T-helper 22 cell (primary cell): ENCODE data around the gene TATDN2.
"Not testable (repeated sequence)": the region's sequence is repeated elsewhere in the genome, so short reads cannot be mapped to it uniquely, and the experiment has no call there.

ENCODE experiments used
- DNase-seq: peaks from one replicate; pipeline ENCODE4 v3.0.0-alpha.2; 2020; ENCODE audit warnings: low read depth

TATDN2 gene

GRCh38 chr3:10272476-10272875, 24.2 kb downstream of the TATDN2 start:
- not testable (repeated sequence) for DNase-seq

GRCh38 chr3:10272977-10273376, 24.7 kb downstream of the TATDN2 start:
- no peak for DNase-seq

GRCh38 chr3:10273702-10274305, 25.5 kb downstream of the TATDN2 start:
- no peak for DNase-seq

GRCh38 chr3:10274601-10275000, 26.3 kb downstream of the TATDN2 start:
- no peak for DNase-seq

DNA sequence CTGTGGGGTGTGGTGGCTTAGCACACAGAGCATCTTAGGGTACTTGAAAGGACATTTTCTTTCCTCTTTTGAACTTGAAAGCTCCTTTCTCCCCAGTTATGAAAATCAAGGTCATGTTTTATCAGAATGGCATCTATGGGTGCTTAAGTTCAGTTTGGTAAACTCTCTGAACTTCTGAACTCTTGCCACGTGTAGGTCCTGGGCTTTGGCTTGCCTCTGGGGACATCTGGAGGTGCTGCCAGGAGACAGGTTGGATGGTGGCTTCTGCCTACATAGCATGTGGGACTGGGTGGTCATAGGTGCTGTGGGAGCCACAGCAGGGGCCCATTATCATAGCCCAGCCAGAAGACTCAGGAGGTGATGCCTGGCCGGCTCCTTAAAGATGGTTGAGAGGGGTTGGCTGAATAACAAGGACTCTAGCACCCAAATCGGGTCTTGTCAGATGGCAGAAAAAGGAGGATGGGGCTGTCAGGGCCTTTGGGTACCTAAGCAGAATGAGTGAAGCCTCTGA, 28.9 kb downstream of the TATDN2 start:
- no peak for DNase-seq

DNA sequence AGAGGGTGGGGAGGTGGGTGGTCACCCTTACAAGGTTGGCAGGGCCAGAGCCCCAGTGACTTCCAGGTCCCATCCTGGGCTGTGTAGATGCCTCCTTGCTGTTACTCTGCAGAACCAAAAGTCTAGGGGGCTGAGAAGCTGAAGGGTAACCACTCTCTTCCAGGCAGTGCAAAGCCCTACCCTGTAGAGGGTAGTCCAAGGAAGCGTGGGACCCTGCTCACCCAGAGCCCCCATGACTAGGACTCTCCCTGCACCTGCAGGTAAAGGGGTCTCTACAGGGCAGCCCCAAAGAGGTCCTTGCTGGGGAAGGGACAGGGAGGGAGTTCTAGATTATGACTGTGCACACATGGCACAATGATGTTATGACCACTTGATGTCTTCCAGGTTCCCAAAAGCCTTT, 30.2 kb downstream of the TATDN2 start:
- no peak for DNase-seq

- no peak for DNase-seq
These were observed 31.3 kb downstream of the TATDN2 start for GRCh38 chr3:10279384-10280176.

GRCh38 chr3:10280177-10280529, 31.9 kb downstream of the TATDN2 start:
- DNase-seq, result no peak

DNA sequence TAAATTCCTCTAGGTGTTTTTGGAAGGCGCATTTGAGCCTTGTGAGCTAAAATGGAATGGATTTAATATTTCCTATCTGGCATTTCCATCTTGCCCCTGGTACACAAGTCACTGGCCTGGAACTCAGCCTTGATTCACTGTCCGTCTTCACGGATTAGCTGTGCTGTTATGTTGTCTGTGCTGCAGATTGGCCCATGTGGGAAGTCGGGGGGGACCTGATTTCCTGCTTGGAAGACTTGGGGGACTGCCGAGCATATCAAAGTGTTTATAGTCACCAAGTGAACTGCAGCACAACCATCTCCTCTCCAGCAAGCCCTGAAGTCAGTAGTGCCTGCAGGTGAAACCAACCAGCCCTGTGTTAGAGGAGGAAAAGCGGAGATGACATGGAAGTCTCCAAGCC, 32.3 kb downstream of the TATDN2 start:
- DNase-seq, result no peak

- DNase-seq, result no peak
These were observed 33.7 kb downstream of the TATDN2 start for GRCh38 chr3:10281951-10282350.

- no peak for DNase-seq
These were observed 35.4 kb downstream of the TATDN2 start for GRCh38 chr3:10283638-10284037.

GRCh38 chr3:10284496-10284895, 36.2 kb downstream of the TATDN2 start:
- peak; percentile 52 for DNase-seq

GRCh38 chr3:10285272-10286132, 37.2 kb downstream of the TATDN2 start:
- no peak for DNase-seq

- no peak for DNase-seq
These were observed 37.9 kb downstream of the TATDN2 start for GRCh38 chr3:10286133-10286524.

- no peak for DNase-seq
These were observed 38.5 kb downstream of the TATDN2 start for GRCh38 chr3:10286596-10287295.

DNA sequence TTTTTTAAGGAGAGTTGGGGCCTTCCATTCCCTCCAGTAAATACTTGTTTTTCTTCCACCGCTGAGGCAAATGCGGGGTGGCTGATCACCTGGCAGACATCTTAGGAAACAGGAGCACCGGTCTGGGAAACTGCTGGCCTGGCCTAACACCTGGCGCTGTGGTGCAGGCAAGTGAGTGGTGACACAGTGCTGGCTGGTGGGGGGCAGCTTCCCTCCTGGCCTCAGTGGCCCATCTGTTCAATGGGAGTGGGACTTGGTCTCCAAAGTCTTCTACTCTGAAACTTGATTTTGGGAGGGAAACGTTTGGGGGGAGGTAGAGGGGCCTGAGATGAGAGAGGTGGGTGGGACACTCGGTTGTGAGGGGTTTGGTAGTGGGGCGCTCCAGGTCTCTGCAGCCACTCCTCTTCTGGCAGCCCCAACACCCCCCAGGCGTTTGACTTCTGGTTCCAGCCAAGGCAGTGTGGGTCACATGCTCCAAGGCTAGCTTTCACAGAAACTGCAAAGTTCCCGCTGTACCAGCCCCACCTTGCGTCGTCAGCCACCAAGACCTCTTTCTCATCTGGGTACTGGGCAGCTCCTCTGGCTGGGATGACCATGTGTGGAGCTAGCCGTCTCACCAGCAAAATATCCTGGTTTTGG, 39.8 kb downstream of the TATDN2 start:
- no peak for DNase-seq

DNA sequence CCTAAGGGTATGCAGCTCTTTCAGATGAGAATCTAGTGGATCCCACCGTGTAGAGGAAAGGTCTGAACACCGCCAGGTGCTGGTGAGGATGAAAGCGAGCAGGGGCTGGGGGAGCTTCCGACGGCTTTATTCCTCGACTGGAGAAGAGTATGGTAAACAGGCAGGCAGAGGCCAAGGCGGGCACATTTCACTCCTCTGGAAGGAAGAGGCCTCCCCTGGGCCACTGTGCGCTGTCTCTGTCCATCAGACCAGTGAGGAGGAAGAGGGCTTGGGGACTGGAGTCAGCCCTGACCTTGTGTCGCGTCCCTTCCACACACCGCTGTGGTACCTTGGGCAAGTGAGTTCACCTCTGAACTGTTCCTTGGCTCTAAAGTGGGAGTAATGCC, 40.3 kb downstream of the TATDN2 start:
- DNase-seq, result no peak

- no peak for DNase-seq
These were observed 40.8 kb downstream of the TATDN2 start for GRCh38 chr3:10289077-10289476.

GRCh38 chr3:10289787-10290355, 41.6 kb downstream of the TATDN2 start:
- no peak for DNase-seq

- no peak for DNase-seq
These were observed 42.4 kb downstream of the TATDN2 start for GRCh38 chr3:10290481-10291176.

- no peak for DNase-seq
These were observed 43.4 kb downstream of the TATDN2 start for GRCh38 chr3:10291641-10292040.
